Caco-2 (cell line): ENCODE data around the gene RPS14. TPM values are rescaled to one million over a fixed set of nuclear protein-coding genes. Genes with fewer than 3 reads are reported as not detected.
"Not testable (repeated sequence)": the region's sequence is repeated elsewhere in the genome, so short reads cannot be mapped to it uniquely, and the experiment has no call there.

Experiments
- BruUV-seq: library from RNA; stranded (reverse); fragments of 400-500 nt; replicated peaks from 2 replicates; lab custom pipeline; 2021; lab: Mats Ljungman, UMichigan
- CTCF ChIA-PET: fragments of 300-600 bp; sonication (Branson Sonifier 250); formaldehyde crosslinking; loops from one replicate; lab custom pipeline; 2022; ENCODE audit warnings: antibody characterized with exemption; lab: Charles Lee
- POLR2A ChIA-PET: fragments of 300-600 bp; sonication (Branson Sonifier 250); formaldehyde crosslinking; loops from one replicate; lab custom pipeline; 2022; ENCODE audit warnings: antibody characterized with exemption; lab: Charles Lee
- DNase-seq, 2 experiments: peaks; one replicate each; pipeline versions ENCODE4 v3.0.0 to v3.0.0-alpha.2; 2020 to 2022
- H3K27me3 ChIP-seq: replicated peaks from 2 replicates; pipeline ENCODE4 v1.6.0; 2011; ENCODE audit warnings: low read length; ENCODE audit not compliant: control insufficient read depth, insufficient read depth
- H3K36me3 ChIP-seq: 2 replicates; pipeline ENCODE4 v1.5.1; 2011; ENCODE audit warnings: low read length; ENCODE audit not compliant: control insufficient read depth, insufficient read depth
- H3K4me1 ChIP-seq: fragments of 250-450 bp; sonication (Bioruptor Pico); 2 replicates; pipeline ENCODE4 v1.5.1; 2020; ENCODE audit warnings: mild to moderate bottlenecking
- H3K4me3 ChIP-seq: 2 replicates; pipeline ENCODE4 v1.5.1; 2011; ENCODE audit warnings: low read depth, mild to moderate bottlenecking, control low read depth, low read length
- H3K9me3 ChIP-seq: fragments of 250-450 bp; sonication (Bioruptor Pico); 2 replicates; pipeline ENCODE4 v1.5.1; 2020; ENCODE audit warnings: mild to moderate bottlenecking, moderate library complexity
- H3K27ac Mint-ChIP-seq: one replicate; pipeline ENCODE4 v1.8.0; 2022; ENCODE audit warnings: mixed read lengths; ENCODE audit not compliant: unreplicated experiment
- H3K27me3 Mint-ChIP-seq: one replicate; pipeline ENCODE4 v1.8.0; 2022; ENCODE audit warnings: mixed read lengths; ENCODE audit not compliant: insufficient read depth, unreplicated experiment
- H3K36me3 Mint-ChIP-seq: one replicate; pipeline ENCODE4 v1.8.0; 2022; ENCODE audit warnings: mild to moderate bottlenecking, mixed read lengths; ENCODE audit not compliant: insufficient read depth, unreplicated experiment
- H3K4me1 Mint-ChIP-seq: one replicate; pipeline ENCODE4 v1.8.0; 2022; ENCODE audit warnings: low read depth, mixed read lengths; ENCODE audit not compliant: unreplicated experiment
- H3K4me3 Mint-ChIP-seq: one replicate; pipeline ENCODE4 v1.8.0; 2022; ENCODE audit warnings: mild to moderate bottlenecking, moderate library complexity, mixed read lengths; ENCODE audit not compliant: unreplicated experiment
- H3K9me3 Mint-ChIP-seq: one replicate; pipeline ENCODE4 v1.8.0; 2022; ENCODE audit warnings: mixed read lengths; ENCODE audit not compliant: unreplicated experiment
- CTCF ChIP-seq, 2 experiments: fragments of 200-600 bp in 1 of 2; IDR thresholded peaks; 1 replicate in 1 of 2; 2 replicates in 1 of 2; pipeline versions ENCODE4 v1.5.1 to v1.8.0; 2011 to 2022; ENCODE audit warnings: antibody characterized with exemption in 1 of 2, control low read depth in 1 of 2, inconsistent platforms in 1 of 2, low read depth in 1 of 2, low read length in 1 of 2, mild to moderate bottlenecking in 1 of 2, moderate library complexity in 1 of 2; ENCODE audit not compliant: insufficient read depth in 1 of 2, severe bottlenecking in 1 of 2, unreplicated experiment in 1 of 2
- intact Hi-C: fragments of 100-400 bp; cut with micrococcal nuclease; formaldehyde crosslinking; loops from one replicate; pipeline ENCODE4 v1.10.0; 2022; ENCODE audit not compliant: unreplicated experiment
- total RNA-seq: library from RNA; stranded (reverse); gene quantifications from 2 replicates; pipeline ENCODE4 v1.2.3, GENCODE V29; 2022

RPS14 gene
- total RNA-seq, 1 experiment from 2014 or later = 2,300 TPM

GRCh38 chr5:150422758-150423157, 26.8 kb downstream of the RPS14 start:
- Mint-ChIP-seq H3K36me3 (no peaks in the 10 kb centered on the region), H3K27ac (no peak overlapping the region), H3K9me3 (no peaks in the 10 kb centered on the region), H3K4me3 (no peak overlapping the region), H3K4me1 (peaks cover 3% of the 10 kb centered on the region), H3K27me3 (no peaks in the 10 kb centered on the region)
- ChIA-PET POLR2A (no interaction called here), CTCF (interaction anchor here (1.2 kb wide), 1 partner anchor 135 kb away, joined by 3 read pairs; no protein-coding TSS in a partner anchor)
- TF ChIP-seq CTCF (IDR thresholded peaks at IDR 0.05; ENCODE audit: insufficient read depth in 1 of 2, low read depth in 1 of 2, low read length in 1 of 2, severe bottlenecking in 1 of 2, unreplicated experiment in 1 of 2) = no peak
- Histone ChIP-seq H3K9me3 (no peaks in the 10 kb centered on the region), H3K4me3 (no peak overlapping the region), H3K4me1 (peaks cover 4% of the 10 kb centered on the region), H3K36me3 (no peaks in the 10 kb centered on the region), H3K27me3 (no peaks in the 10 kb centered on the region)
- intact Hi-C loops = no loop called here
- no peak for DNase-seq
- no TSS peak for BruUV-seq

GRCh38 chr5:150422075-150422474, 27.5 kb downstream of the RPS14 start:
- no peaks in the 10 kb centered on the region for H3K36me3 Mint-ChIP-seq
- intact Hi-C loops = no loop called here
- no peak overlapping the region for H3K4me3 Mint-ChIP-seq
- no peaks in the 10 kb centered on the region for H3K4me1 Mint-ChIP-seq
- H3K27ac Mint-ChIP-seq = peak overlapping the region; percentile 21
- CTCF ChIA-PET = interaction anchor here (0.6 kb wide), 1 partner anchor 77 kb away, joined by 3 read pairs; no protein-coding TSS in a partner anchor
- no TSS peak for BruUV-seq
- no peak for DNase-seq
- no peaks in the 10 kb centered on the region for H3K9me3 Mint-ChIP-seq
- TF ChIP-seq CTCF (IDR thresholded peaks at IDR 0.05; ENCODE audit: insufficient read depth in 1 of 2, low read depth in 1 of 2, low read length in 1 of 2, severe bottlenecking in 1 of 2, unreplicated experiment in 1 of 2) = no peak
- Histone ChIP-seq H3K9me3 (no peaks in the 10 kb centered on the region), H3K36me3 (no peaks in the 10 kb centered on the region), H3K27me3 (no peaks in the 10 kb centered on the region), H3K4me1 (no peaks in the 10 kb centered on the region), H3K4me3 (no peak overlapping the region)
- POLR2A ChIA-PET = no interaction called here
- no peaks in the 10 kb centered on the region for H3K27me3 Mint-ChIP-seq

GRCh38 chr5:150419630-150420270, 29.8 kb downstream of the RPS14 start:
- Histone ChIP-seq H3K9me3 (no peaks in the 10 kb centered on the region), H3K4me1 (no peaks in the 10 kb centered on the region), H3K27me3 (no peaks in the 10 kb centered on the region), H3K36me3 (no peaks in the 10 kb centered on the region), H3K4me3 (no peak overlapping the region)
- no peaks in the 10 kb centered on the region for H3K27me3 Mint-ChIP-seq
- no peak overlapping the region for H3K27ac Mint-ChIP-seq
- no peak for DNase-seq
- POLR2A ChIA-PET = no interaction called here
- no TSS peak for BruUV-seq
- no peaks in the 10 kb centered on the region for H3K9me3 Mint-ChIP-seq
- CTCF ChIA-PET = no interaction called here
- TF ChIP-seq CTCF (IDR thresholded peaks at IDR 0.05; ENCODE audit: insufficient read depth in 1 of 2, low read depth in 1 of 2, low read length in 1 of 2, severe bottlenecking in 1 of 2, unreplicated experiment in 1 of 2) = no peak
- H3K36me3 Mint-ChIP-seq = no peaks in the 10 kb centered on the region
- no peak overlapping the region for H3K4me3 Mint-ChIP-seq
- H3K4me1 Mint-ChIP-seq = no peaks in the 10 kb centered on the region
- intact Hi-C loops = no loop called here

GRCh38 chr5:150413902-150414790, 35.4 kb downstream of the RPS14 start:
- BruUV-seq, H3K4me3 ChIP-seq, H3K27me3 Mint-ChIP-seq, H3K4me1 ChIP-seq, H3K4me1 Mint-ChIP-seq, H3K9me3 Mint-ChIP-seq, H3K4me3 Mint-ChIP-seq, H3K36me3 ChIP-seq, POLR2A ChIA-PET, H3K27ac Mint-ChIP-seq, H3K9me3 ChIP-seq, H3K27me3 ChIP-seq, H3K36me3 Mint-ChIP-seq, DNase-seq: not testable (repeated sequence)
- intact Hi-C loops = loop anchor here (2.0 kb wide), 1 partner anchor 15 kb away; no protein-coding TSS in a partner anchor
- CTCF ChIA-PET = interaction anchor here (0.6 kb wide), 1 partner anchor 93 kb away, joined by 6 read pairs; no protein-coding TSS in a partner anchor
